Osteoblast (primary cell): ENCODE data around the gene PTPN18. TPM values are rescaled to one million over a fixed set of nuclear protein-coding genes. Genes with fewer than 3 reads are reported as not detected.

Experiments used
- DNase-seq: peaks from one replicate; pipeline ENCODE4 v3.0.0; 2011; ENCODE audit warnings: low spot score, mixed read lengths; ENCODE audit not compliant: insufficient read length; ENCODE audit errors: missing footprints
- H2AFZ ChIP-seq: 2 replicates; pipeline ENCODE4 v1.6.0; 2011; ENCODE audit warnings: mild to moderate bottlenecking, low read length
- H3K27ac ChIP-seq: 2 replicates; pipeline ENCODE4 v1.5.1; 2011; ENCODE audit warnings: mild to moderate bottlenecking, low read depth, low read length, moderate library complexity
- H3K27me3 ChIP-seq: 2 replicates; pipeline ENCODE4 v1.6.0; 2012; ENCODE audit warnings: mild to moderate bottlenecking, control low read depth, inconsistent platforms, low read length, moderate library complexity; ENCODE audit not compliant: insufficient read depth
- H3K36me3 ChIP-seq: 2 replicates; pipeline ENCODE4 v1.5.1; 2011; ENCODE audit warnings: mild to moderate bottlenecking, low read length, control low read depth, moderate library complexity; ENCODE audit not compliant: insufficient read depth
- H3K4me1 ChIP-seq: 2 replicates; pipeline ENCODE4 v1.5.1; 2011; ENCODE audit warnings: mild to moderate bottlenecking, low read length, control low read depth, moderate library complexity; ENCODE audit not compliant: insufficient read depth
- H3K4me2 ChIP-seq: 2 replicates; pipeline ENCODE4 v1.6.0; 2011; ENCODE audit warnings: mild to moderate bottlenecking, low read length; ENCODE audit not compliant: insufficient read depth
- H3K4me3 ChIP-seq: fragments of 200-600 bp; sonication (generic); 3 replicates; pipeline ENCODE4 v1.5.1; 2012; ENCODE audit warnings: mild to moderate bottlenecking, low read length, inconsistent platforms; ENCODE audit not compliant: insufficient read depth
- H3K79me2 ChIP-seq: 2 replicates; pipeline ENCODE4 v1.6.0; 2012; ENCODE audit warnings: mild to moderate bottlenecking, low read length, control low read depth, inconsistent platforms; ENCODE audit not compliant: insufficient read depth
- H3K9me3 ChIP-seq: 2 replicates; pipeline ENCODE4 v1.5.1; 2011; ENCODE audit warnings: low read depth, low read length, control low read depth
- H4K20me1 ChIP-seq: 2 replicates; pipeline ENCODE4 v1.6.0; 2012; ENCODE audit warnings: mild to moderate bottlenecking, low read length, control low read depth; ENCODE audit not compliant: insufficient read depth
- total RNA-seq: library from RNA; depleted of rRNA; stranded (reverse); fragments of >200 nt; gene quantifications from 2 replicates; pipeline ENCODE4 v1.2.3, GENCODE V29; 2012
- TF ChIP-seq, protein P1 (sequence below): IDR thresholded peaks from 2 replicates; pipeline ENCODE4 v1.5.1; 2011; ENCODE audit warnings: mild to moderate bottlenecking, low read depth, low read length, moderate library complexity; ENCODE audit errors: extremely low read depth

Gene PTPN18
- total RNA-seq, 1 donor, result 29.0 TPM

DNA sequence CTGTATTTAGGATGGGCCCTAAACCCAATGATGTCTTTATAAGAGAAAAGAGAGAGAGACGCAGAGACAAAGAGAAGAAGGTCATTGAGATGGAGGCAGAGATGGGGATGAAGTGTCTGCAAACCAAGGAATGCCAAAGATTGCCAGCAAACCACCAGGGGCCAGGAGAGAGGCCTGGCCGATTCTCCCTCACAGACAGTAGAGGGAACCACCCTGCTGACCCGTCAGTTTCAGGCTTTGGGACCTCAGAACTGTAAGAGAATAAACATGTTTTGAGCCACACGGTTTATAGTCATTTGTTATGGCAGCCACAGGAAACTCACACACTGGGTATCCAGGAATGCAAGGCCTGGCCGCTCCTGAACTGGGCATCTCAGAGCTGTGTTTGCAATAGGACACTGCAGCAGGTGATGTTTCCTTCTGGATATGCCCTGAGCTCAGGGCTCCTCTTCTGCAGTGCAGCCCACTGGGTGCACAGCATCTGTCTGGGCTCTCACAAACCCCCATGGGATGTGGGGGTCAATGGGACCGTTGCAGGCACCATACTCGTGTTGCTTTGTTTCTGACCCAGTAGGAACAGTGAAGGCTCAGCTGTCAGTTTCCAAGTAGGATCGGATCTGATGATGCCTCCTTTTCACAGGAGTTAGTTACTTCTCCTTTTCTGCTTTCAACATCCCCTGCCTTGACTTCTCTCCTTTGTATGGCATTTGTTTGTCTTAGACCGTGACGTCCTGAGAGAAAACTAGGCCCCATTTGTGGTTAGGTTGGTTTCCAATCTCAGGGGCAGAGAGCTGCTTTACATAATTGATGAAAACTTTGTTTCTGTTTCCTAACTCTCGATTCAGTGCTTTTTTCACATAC is 20.8 kb downstream of the PTPN18 start:
- H3K9me3 ChIP-seq, result no peaks in the 10 kb centered on the region
- TF ChIP-seq, protein P1, sequence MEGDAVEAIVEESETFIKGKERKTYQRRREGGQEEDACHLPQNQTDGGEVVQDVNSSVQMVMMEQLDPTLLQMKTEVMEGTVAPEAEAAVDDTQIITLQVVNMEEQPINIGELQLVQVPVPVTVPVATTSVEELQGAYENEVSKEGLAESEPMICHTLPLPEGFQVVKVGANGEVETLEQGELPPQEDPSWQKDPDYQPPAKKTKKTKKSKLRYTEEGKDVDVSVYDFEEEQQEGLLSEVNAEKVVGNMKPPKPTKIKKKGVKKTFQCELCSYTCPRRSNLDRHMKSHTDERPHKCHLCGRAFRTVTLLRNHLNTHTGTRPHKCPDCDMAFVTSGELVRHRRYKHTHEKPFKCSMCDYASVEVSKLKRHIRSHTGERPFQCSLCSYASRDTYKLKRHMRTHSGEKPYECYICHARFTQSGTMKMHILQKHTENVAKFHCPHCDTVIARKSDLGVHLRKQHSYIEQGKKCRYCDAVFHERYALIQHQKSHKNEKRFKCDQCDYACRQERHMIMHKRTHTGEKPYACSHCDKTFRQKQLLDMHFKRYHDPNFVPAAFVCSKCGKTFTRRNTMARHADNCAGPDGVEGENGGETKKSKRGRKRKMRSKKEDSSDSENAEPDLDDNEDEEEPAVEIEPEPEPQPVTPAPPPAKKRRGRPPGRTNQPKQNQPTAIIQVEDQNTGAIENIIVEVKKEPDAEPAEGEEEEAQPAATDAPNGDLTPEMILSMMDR, result peak; percentile 32
- H4K20me1 ChIP-seq, result peaks cover 34% of the 10 kb centered on the region
- H2AFZ ChIP-seq, result no peak overlapping the region
- peaks cover 23% of the 10 kb centered on the region for H3K4me1 ChIP-seq
- H3K27ac ChIP-seq, result no peak overlapping the region
- no peaks in the 10 kb centered on the region for H3K27me3 ChIP-seq
- no peak overlapping the region for H3K4me2 ChIP-seq
- no peak overlapping the region for H3K4me3 ChIP-seq
- H3K79me2 ChIP-seq, result peaks cover 83% of the 10 kb centered on the region
- DNase-seq, result peak; percentile 81
- peaks cover 17% of the 10 kb centered on the region for H3K36me3 ChIP-seq

DNA sequence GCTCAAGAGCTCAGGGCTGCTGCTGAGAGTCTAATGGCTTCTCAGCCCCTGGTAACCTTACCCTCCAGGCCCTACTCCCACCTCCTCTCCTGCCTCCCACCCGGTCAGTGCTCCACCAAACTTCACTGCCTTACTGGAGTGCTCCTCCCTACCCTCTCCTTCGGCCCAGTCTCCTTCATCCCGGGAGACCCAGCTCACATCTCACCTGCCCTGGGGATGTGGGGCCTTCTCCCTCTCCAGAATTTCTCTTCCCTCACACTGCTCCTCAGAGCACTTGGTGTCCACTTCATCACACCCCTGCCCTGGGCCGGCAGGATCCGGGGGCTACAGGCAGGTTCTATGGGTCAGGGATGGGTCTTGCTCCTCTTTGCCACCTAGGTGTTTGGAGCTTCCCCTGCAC is 21.6 kb downstream of the PTPN18 start:
- H3K9me3 ChIP-seq, result no peaks in the 10 kb centered on the region
- peaks cover 17% of the 10 kb centered on the region for H3K36me3 ChIP-seq
- peaks cover 77% of the 10 kb centered on the region for H3K79me2 ChIP-seq
- H3K27ac ChIP-seq, result no peak overlapping the region
- H4K20me1 ChIP-seq, result peaks cover 34% of the 10 kb centered on the region
- peaks cover 23% of the 10 kb centered on the region for H3K4me1 ChIP-seq
- TF ChIP-seq, protein P1, result no peak
- H3K4me3 ChIP-seq, result no peak overlapping the region
- no peaks in the 10 kb centered on the region for H3K27me3 ChIP-seq
- DNase-seq, result no peak
- no peak overlapping the region for H3K4me2 ChIP-seq
- no peak overlapping the region for H2AFZ ChIP-seq

DNA sequence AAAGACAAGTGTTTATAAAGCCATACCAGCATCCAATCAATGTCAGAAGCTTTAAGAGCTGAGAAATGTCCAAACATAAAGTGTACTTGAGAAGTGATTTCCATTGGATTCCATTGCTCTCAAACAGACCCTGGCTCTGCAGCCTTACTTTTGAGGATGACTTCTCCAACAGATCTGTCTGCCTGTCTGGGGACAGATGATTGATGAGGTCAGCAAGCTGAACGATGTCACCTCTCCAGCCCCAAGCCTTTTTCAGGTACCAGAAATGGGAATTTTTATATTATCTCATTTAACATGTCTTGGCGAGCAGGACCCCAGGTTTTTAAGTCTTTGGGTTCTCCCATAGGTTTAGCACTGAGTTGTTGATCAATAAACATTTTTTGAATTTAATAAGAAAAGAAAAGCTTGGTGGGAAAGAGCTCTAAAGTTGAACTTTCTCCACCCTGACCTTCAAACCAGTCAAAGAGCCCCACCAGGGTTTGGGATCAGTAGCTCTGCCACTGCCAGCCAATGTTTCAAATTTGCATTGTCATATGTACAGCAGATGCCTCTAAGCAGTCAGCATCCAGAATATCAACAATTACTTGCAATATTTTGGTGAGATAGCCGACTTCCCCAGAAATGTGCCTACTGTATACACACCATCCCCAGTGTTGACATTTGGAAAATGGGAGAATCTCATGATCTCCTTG is 22.5 kb downstream of the PTPN18 start:
- Histone ChIP-seq H3K27me3 (no peaks in the 10 kb centered on the region), H3K27ac (no peak overlapping the region), H3K36me3 (peaks cover 17% of the 10 kb centered on the region), H4K20me1 (peaks cover 34% of the 10 kb centered on the region), H3K4me1 (peaks cover 16% of the 10 kb centered on the region), H3K79me2 (peaks cover 72% of the 10 kb centered on the region), H2AFZ (no peak overlapping the region), H3K4me2 (no peak overlapping the region), H3K4me3 (no peak overlapping the region), H3K9me3 (no peaks in the 10 kb centered on the region)
- DNase-seq, result no peak
- TF ChIP-seq, protein P1, result no peak

DNA sequence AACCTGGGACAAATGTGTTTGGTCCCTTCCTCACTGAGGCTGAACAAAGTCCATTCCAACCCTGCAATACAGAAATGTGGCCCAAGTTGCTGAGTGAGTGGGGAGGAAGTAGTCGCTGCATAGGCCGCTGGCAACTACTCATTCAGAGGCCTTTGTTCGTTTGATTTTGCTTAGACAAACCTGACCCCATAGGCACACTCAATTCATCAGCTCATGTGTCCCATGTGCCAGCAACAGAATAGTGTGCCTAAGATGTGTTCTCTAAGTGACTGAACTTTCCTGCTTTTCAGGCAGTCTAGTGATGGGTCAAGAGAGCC is 23.0 kb downstream of the PTPN18 start:
- no peaks in the 10 kb centered on the region for H3K9me3 ChIP-seq
- TF ChIP-seq, protein P1, result no peak
- H3K36me3 ChIP-seq, result peaks cover 17% of the 10 kb centered on the region
- H2AFZ ChIP-seq, result no peak overlapping the region
- H3K4me3 ChIP-seq, result no peak overlapping the region
- peaks cover 66% of the 10 kb centered on the region for H3K79me2 ChIP-seq
- no peak overlapping the region for H3K27ac ChIP-seq
- H4K20me1 ChIP-seq, result peaks cover 34% of the 10 kb centered on the region
- H3K4me2 ChIP-seq, result no peak overlapping the region
- DNase-seq, result no peak
- H3K27me3 ChIP-seq, result no peaks in the 10 kb centered on the region
- H3K4me1 ChIP-seq, result peaks cover 11% of the 10 kb centered on the region
